NCI-H146 treated with DMSO at 0.1 percent for 48 hours (cell line): ENCODE data around the gene SNHG17.
A peak's percentile ranks its signal among the peaks of the same experiment; 100 is the strongest.
"Not testable (repeated sequence)": the region's sequence is repeated elsewhere in the genome, so short reads cannot be mapped to it uniquely, and the experiment has no call there.

Source experiments
- DNase-seq: peaks from one replicate; lab custom pipeline; 2025; ENCODE audit not compliant: unreplicated experiment; lab: John Stamatoyannopoulos, UW

The SNHG17 gene

DNA sequence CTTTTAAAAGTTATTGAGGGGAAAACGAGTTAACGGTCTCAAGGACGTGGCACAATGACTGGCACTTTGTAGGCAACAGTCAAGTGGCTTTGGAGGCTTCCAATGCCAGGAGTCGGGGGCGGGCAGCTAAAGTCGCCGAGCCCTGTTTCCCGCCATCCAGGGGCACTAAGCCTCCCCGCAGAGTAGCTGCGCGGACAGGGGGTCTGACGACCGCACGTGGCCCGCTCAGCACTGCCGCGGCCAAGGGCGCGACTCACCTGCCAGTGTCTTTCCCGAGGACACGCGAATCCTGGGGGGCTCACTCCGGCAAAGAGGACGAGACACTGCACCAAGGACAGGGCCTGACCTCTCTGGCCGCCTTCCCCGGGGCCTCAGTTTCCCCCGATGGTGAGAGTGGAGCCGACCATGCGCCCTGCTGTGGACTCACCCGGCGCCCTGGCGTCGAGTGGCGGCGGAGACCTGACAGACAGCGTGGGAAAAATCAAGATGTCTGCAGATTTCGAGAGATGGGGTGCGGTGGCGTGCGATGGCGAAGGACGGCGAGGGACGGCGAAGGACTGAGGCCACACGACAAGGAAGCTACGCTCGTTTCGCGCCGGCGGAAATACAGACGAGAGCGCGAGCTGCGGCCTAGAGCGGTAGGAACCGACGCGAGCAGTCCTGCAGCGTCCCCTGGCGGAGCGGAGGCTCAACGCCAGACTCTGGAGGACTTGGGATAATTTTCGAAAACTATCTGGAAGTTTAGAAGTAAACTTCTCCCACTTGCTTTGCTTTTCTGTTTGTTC, at the start of gene SNHG17:
Gene SNHG17, minus strand, starts transcription at position 559 of the 785 bp plus-strand sequence.
- DNase-seq = peak; percentile 77

DNA sequence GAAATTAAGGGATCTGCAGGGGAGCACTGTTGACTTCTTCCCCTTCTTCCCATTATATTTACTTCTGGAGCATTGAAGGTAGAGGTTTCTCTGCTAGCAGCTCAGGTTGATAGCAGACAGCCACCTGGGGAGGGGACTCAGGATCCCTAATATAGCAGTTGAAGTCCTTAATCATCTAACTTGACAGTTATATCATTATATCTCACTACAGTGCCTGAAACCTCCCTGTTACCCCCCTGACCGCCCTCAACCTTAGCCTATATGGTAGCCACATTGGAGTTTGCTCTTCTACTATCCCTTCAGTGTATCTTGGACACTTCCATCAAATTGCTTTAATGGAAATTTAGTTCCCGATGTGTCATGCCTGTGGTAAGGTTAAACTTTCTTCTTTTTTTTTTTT, 44.5 kb upstream of the SNHG17 start:
- DNase-seq = no peak

DNA sequence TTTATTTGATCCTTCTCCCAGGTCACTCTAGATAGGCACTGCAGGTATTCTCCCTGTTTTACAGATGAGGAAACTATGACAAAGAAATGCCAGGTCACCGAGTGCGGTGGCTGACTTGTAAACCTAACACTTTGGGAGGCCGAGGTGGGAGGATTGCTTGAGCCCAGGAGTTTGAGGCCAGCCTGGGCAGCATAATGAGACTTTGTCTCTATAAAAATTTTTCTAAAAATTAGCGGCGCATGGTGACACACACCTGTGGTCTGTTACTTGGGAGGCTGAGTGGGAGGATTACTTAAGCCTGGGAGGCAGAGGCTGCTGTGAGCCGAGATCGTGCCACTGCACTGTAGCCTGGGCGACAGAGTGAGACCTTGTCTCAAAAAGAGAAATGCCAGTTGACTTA, 42.6 kb upstream of the SNHG17 start:
- no peak for DNase-seq

DNA sequence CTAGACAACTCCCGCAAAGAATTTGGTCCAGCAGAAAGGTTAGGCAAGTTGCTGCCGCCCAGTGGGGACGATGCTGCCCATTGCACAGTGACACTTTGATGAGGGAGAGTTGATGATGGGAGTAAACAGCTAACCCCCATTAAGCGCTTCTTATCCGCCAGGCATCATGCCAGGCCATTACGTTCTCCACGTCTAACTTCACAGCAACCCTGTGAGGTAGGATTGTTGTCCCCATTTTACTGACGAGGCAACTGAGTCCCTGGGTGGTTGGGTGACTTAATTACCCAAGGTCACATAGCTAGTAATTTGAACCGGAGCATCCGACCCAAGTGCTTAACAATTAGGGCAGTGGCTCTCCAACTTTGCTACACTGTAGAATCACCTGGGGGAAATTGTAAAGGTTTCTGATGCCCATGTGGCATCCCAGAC, 38.3 kb upstream of the SNHG17 start:
- DNase-seq = no peak

DNA sequence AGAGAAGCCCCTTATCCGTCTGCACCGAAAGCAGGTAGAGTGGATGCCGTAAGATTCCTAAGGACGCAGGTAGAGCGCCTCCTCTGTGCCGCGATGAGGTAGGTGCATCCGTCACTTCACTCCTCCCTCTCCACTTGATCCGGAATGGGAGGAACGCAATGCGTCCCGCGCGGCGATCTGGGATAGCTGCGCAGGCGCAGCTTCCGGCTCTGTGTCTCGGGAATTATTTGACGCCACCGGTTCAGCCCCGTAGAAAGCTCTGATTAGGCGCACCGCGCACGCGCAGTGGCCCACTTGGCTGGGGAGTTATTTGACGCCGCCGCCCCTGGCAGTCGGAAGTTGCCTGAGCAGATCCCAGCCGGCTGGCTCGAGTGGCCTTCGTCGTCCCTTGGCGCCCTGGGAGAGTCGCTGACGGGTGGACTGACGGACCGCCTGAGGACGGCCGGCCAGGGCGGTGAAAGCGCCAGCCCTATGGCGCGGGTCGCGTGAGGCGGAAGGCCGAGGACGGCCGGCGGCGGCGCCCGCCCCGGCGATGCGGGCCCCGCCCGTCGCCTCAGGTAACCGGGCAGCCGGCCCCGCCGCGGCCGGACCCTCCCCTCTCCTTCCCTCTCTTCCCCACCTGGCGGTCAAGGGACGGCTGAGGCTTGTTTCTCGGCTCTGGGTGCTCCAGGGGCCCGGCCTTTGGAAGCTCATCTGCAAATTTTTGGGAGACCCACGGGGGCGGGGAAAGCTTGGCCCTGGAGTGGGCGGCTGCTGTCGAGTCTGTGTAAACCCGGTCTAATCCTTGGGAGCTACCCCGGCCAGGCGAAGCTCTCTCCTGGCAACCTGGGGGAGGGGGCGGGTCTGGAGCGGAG, 37.6 kb upstream of the SNHG17 start, which contains the start of gene RALGAPB:
Gene RALGAPB, plus strand, starts transcription at position 331 of the 854 bp plus-strand sequence. CDS start 15,590 bp downstream, outside the sequence.
- peak; percentile 98 for DNase-seq

DNA sequence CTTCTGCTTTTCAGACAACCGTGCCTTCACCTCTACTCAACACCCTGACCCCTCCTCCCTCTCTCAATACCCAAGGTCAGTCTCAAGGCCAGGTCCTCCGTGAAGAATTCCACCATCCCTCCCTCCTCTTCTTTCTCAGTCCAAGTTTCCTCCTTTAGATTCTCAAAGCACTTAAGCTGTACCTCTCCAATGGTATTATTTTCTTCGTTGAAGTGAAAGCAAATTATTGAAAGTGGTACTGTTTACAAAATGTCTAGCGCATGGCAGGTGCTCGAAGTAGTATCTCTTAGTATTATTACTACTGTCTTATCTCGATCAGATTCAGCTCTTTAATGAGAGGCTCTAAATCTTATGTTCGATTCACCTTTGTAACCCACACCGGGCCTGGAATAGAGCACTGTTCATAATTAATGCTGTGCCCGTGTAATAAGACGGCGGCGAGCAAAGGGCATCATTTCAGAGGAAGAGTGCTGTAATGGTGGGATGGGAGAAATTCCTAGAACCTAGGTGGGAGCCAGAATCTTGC, 36.9 kb upstream of the SNHG17 start:
- no peak for DNase-seq

DNA sequence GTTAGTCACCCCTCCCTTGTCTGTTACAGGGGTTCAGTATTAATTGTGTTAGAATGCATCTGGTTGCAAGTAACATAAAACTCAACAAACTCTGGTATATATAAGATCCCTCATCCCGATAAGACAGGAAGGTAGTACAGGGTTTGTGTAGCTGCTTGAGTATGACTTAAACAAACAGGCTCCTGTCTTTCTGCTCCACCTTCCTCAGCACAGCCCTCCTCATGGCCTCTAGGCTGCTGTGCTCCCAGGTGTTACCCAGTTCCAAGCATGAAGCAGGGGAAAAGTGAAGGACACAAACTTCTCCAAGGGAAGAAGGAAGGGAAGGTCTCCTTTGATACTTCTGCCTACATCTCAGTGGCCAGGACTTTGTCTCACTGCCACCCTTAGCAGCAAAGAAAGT, 36.1 kb upstream of the SNHG17 start:
- no peak for DNase-seq

DNA sequence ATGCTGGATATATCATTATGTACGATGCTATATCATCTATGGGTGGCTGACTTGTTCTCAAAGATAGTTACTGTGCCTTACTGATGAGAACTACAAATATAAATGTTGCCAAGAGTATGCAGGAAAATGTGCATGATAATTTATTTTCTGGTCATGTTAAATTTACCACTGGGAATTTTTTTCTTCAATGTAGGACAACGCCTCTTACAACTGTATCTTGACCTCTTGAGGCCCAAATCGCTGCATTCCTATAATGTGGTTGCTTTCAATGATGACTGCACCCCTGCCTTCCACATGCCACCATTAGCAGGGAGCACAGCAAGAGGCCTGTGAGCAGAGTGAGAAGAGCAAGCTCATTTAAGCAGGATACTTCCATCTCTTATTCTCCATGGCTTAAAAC, 31.9 kb upstream of the SNHG17 start:
- no peak for DNase-seq

DNA sequence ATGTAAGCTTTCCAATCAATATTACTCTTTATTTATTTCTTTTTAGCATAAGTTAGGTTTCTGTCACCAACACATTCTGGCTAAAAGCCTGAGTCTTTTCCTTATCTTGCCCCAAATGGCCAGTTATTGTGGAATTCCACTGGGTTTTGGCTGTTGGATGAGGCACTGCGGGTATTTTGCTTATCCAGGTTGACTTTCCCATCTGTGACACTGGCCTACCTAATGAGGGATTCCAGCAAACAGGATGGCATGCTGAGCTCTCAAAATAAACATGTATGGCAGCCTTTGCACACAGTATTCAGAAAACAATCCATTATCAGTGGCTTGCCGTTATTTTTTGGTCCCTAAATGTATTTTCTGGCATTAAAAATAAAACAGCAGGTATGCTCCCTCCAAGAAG, 31.0 kb upstream of the SNHG17 start:
- no peak for DNase-seq

DNA sequence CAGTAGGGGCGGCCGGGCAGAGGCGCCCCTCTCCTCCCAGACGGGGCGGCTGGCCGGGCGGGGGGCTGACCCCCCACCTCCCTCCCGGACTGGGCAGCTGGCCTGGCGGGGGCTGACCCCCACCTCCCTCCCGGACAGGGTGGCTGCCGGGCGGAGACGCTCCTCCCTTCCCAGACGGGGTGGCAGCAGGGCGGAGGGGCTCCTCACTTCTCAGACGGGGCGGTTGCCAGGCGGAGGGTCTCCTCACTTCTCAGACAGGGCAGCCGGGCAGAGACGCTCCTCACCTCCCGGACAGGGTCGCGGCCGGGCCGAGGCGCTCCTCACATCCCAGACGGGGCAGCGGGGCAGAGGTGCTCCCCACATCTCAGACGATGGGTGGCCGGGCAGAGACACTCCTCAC, 26.4 kb upstream of the SNHG17 start:
- not testable (repeated sequence) for DNase-seq

DNA sequence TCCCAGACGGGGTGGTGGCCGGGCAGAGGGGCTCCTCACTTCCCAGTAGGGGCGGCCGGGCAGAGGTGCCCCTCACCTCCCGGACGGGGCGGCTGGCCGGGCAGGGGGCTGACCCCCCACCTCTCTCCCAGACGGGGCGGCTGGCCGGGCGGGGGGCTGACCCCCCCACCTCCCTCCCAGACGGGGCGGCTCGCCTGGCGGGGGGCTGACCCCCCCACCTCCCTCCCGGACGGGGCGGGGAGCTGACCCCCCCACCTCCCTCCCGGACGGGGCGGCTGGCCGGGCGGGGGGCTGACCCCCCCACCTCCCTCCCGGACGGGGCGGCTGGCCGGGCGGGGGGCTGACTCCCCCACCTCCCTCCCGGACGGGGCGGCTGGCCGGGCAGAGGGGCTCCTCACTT, 26.0 kb upstream of the SNHG17 start:
- not testable (repeated sequence) for DNase-seq

DNA sequence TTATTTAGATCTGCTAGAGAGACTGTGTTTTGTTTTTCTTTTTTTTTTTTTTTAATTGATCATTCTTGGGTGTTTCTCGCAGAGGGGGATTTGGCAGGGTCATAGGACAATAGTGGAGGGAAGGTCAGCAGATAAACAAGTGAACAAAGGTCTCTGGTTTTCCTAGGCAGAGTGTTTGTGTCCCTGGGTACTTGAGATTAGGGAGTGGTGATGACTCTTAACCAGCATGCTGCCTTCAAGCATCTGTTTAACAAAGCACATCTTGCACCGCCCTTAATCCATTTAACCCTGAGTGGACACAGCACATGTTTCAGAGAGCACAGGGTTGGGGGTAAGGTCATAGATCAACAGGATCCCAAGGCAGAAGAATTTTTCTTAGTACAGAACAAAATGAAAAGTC, 25.5 kb upstream of the SNHG17 start:
- not testable (repeated sequence) for DNase-seq

DNA sequence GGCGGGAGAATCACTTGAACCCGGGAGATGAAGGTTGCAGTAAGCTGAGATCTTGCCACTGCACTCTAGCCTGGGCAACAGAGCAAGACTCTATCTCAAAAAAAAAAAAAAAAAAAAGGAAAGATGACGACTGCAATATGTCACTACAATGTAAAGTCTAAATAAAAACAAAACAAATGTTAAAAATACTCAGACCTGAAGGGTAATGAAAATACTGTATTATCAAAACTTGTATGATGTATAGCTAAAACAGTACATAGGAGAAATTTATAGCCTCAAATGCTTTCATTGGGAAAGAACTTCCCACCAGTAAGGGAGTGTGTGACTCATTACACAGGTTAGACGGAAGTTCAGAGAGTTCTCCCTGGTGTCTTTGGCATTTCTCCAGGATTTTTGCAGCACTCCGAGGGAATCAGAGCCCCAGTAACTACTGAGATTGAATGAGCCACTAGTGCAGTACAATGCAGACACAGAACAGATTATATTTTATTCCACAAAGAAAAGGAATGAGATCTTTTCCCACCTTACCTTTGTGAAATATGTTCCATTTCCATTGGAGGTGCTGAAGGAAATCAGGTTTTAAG, 25.0 kb upstream of the SNHG17 start:
- DNase-seq = peak; percentile 20

DNA sequence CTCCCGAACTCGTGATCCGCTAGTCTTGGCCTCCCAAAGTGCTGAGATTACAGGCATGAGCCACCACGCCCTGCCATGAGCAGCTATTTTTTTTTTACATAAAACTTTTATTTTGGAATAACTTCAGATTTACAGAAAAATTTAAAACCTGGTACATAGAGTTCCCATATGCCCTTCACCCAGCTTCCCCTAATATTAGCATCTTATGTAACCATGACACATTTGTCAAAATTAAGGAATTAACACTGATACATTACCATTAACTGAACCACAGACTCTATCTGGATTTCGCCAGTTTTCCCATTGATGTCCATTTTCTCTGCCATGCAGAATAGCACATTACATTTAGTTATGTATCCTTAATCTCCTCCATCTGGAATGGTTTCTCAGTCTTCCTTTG, 23.2 kb upstream of the SNHG17 start:
- DNase-seq = no peak

DNA sequence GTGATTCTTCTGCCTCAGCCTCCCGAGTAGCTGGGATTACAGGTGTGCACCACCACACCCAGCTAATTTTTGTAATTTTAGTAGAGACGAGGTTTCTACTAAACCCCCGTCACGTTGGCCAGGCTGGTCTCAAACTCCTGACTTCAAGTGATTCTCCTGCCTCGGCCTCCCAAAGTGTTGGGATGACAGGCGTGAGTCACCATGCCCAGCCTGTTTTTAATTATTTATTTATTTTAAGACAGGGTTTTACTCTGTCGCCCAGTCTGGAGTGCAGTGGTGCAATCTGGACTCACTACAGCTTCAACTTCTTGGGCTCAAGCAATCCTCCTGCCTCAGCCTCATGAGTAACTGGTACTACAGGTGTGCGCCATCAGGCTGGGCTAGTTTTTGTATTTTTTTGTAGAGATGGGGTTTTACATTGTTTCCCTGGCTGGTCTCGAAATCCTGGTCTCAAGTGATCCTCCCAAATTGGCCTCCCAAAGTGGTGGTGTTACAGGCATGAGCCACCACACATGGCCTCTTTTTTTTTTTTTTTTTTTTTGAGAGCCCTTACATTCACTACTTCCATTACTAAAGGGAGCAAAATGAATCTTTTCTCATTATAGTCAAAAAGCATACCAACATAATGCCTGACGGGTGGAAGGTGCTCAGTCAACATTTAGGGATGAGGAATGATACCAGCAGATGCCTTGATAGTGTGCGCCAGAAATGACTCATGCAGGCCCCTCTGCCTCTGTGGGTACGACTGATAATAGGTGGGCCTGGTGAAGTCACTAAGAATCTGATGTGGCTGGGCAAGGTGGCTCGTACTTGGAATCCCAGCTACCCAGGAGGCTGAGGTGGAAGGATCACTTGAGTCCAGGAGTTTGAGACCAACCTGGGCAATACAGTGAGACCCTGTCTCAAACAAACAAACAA, 19.7 kb upstream of the SNHG17 start:
- no peak for DNase-seq

DNA sequence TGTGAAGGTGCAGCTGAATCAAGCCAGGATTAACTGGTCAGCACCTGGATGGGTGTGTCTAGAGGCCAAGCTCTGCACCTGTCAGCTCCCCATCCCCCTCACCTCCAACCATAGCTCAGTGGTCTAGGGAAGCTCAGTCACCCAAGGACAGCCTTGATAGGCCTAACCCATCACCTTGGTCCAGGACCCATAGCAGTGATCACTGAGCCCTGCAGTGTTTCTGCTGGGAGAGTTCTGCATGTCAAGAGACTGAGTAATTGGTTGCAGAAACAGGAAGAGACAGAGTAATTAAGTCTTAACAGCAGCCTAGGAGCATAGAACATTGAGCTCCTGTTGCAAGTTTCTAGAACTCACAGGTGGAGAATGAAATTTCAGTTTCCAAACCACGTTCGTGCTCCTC, 18.8 kb upstream of the SNHG17 start:
- no peak for DNase-seq

DNA sequence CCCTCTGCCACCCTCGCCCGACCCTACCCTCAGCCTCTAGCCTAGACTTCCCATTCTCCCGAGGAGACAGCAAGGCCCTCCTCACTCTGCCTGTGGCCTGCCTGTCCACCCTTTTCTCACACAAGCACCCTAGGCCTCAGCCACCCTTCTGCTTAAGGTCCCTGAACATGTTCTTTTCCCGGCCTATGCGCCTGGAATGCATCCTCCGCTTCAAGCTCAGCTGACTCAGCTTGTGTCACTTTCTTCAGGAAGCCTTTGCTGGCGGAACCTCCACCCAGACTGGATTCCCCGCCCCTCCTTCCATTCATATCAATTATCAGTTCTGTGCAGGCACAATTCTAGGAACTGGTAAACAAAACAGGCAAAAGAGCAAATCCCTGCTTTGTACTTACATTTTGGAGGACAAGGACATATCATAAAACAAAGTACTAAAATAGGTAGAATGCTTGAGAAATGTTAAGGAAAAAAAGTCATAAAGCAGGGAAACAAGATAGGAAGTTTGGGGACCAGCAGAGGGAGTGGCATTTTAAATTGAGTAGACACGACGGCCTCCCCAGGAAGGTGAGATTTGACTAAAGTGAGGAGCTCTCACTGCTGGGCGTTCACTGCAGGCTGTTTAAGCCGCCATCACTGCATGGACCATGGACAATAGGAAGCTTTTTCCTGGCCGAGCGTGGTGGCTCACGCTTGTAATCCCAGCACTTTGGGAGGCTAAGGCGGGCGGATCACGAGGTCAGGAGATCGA, 17.9 kb upstream of the SNHG17 start:
- DNase-seq = no peak

DNA sequence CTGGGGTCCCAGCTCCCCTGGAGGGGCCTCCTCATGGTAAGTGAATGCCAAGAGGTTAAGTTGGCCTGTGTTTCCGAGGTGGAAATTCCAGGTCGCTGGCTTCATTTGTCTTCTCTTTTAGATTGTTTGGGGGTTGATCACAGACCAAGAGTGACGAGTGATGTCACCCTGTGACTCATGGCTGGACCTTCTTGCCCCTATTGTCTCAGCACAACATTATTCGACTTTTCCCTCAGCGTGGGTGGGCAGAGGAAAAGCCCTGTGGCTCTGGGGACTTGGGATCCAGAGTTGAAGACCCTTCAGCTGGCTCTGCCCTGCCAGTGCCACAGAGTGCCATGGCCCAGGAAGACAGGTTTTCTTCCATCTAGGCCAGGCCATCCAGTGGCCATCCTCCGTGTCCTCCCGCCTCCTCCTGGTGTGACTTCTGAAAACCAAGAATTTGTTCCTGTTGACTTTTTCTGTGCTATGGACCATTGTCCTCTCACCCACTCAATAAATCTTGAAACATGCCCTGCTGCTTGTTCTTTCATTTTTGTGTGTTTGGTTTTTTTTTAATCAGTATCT, 15.4 kb upstream of the SNHG17 start:
- no peak for DNase-seq

DNA sequence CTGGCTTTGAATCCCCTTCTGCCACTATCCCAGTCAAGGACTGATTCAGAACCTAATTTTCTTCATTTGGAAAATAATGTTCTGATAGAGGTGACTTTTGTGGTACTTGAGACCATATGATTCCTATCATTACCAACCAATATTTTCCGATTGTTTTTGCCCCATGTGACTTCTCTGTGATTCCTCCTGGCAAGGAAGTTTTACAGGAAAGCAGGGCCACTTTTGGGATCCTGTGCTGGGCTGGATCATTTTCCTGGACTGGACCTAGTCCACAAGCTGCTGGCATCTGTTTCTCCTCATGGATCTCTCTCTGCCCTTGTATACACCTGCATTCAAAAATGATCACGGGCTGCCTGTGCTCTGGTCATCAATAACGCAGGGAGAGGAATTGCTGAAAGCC, 13.9 kb upstream of the SNHG17 start:
- DNase-seq = no peak
